NCI-H2196 (cell line): Measurements from ENCODE around the gene DNAJB8.

Experiments
- DNase-seq: peaks from one replicate; lab custom pipeline; 2025; ENCODE audit not compliant: unreplicated experiment; lab: John Stamatoyannopoulos, UW

Gene DNAJB8

DNA sequence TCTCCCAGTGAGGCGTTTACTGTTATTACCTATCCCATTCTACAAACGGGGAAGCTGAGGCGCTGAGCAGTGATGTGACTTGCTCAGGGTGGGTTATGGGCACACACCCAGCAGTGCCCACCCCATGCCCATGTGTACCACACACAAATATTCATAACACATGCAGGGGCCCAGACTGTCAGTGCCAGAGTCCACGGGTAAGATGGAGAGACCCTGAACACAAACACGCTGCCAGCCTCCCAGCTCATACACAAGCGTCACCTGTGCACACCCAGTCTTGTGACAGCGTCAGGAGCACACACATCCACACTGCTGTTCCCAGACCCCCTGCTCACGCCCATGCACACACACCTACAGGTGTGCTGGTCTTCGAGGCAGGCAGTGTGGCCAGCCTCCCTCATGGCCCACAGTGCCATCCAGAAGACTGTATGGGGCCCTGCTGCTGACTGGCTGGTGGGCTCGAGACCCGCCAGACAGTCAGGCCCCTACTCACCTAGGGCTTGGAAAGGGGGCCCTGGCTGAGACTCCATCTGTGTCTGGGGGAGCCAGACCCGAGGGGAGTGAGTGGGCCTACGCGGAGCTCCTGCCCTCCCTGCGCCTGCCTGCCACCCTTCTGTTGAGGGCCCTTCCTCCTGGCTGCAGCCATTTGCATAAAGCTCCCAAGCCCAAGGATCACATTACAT lies 39.4 kb downstream of the DNAJB8 start:
- no peak for DNase-seq

DNA sequence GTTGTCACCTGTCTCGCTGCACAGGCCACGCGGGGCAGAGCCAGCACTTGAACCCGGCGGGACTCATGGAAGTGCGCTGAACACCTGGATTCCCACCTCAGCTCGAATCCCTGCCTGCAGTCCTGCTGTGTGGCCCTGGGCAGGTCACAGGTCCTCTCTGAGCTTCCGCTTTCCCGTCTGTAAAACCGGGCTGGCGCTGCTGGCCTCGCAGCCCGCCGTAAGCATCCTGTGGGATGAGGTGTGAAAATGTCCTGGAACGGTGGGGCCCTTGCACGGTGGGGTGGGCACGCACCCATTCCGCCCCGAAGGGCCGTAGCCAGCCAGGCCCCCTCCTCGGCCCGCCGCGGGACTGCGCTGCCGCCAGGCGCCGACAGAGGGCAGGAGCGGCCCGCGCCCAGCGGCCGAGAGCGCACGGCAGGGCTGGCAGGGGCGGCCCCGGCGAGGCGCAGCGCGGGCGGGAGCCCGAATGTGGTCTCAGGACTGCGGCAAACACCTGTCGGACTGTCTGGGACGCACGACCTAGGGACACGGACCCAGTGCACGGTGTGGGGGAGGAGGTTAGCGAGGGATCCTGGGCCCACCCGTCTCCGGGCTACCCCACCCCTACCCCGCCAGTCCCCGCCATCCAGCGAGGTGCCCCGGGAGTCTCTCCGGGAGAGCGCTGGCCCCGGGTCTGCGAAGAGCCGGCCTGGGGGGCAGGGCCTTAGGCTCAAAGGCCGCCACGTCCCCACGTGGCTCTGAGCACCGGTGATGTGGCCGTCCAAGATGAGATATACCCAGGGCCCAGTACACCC lies 40.4 kb downstream of the DNAJB8 start:
- DNase-seq: peak; percentile 72

DNA sequence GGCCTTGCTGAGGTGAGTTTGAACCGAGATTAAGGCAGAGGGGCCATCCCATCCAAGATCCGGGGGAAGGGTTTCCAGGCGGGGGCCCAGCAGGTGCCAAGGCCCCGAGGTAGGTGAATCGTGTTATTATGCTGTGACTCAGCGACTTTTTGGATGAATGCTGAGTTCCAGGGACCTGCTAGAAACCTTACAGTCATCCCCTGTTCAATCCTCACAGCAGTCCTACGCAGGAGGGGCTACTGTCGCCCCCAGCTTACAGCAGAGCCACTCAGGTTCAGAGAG lies 40.9 kb downstream of the DNAJB8 start:
- no peak for DNase-seq

- DNase-seq: no peak
Measured at GRCh38 chr3:128425142-128425845, 41.4 kb downstream of the DNAJB8 start.

- no peak for DNase-seq
Measured at GRCh38 chr3:128424508-128425069, 42.1 kb downstream of the DNAJB8 start.

DNA sequence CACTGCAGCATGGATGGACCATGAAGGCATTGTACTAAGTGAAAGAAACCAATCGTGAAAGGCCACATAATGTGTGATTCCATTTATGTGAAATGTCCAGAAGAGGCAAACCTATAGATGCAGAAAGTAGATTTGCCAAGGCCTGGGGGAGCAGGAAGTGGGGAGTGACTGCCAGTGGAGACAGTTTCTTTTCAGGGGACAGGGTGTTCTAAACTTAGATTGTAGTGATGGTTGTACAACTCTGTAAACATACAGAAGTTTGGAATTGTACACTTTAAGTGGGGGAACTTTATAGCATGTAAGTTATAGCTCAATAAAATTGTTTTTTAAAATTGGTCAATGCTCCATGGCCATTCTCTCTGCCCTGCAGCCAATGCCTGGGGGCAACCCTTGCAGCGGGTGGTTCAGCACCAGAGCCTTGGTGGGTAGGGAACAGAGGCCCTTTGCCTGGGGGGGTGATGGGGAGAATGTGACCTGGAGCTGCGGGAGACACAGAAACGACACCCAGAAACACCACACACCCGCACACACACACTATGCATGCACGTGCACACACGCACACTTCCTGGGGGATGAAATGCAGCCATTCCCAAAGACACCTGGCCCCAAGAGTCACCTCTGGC lies 43.1 kb downstream of the DNAJB8 start:
- no peak for DNase-seq

- no peak for DNase-seq
Measured at GRCh38 chr3:128422762-128423524, 43.7 kb downstream of the DNAJB8 start.

- no peak for DNase-seq
Measured at GRCh38 chr3:128421966-128422365, 44.7 kb downstream of the DNAJB8 start.

DNA sequence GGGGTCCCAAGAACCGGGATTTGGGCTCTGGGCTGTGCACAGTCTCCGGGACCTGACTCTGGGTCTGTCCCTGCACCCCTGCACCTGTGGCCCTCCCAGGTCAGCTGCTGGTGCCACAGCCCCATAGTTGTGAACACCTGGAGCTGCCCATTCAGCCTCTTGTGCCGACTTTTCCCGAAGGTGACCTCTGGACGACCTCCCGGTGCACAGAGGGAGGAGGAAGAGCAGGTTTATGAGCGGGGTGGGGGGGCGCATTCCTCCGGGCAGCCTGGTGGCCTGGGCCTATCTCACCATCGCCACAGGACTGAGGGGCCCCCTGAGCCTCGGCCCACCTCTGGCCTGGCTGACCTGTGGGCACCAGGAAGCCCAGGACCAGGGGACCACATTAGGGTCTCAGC lies 45.3 kb downstream of the DNAJB8 start:
- DNase-seq: no peak

DNA sequence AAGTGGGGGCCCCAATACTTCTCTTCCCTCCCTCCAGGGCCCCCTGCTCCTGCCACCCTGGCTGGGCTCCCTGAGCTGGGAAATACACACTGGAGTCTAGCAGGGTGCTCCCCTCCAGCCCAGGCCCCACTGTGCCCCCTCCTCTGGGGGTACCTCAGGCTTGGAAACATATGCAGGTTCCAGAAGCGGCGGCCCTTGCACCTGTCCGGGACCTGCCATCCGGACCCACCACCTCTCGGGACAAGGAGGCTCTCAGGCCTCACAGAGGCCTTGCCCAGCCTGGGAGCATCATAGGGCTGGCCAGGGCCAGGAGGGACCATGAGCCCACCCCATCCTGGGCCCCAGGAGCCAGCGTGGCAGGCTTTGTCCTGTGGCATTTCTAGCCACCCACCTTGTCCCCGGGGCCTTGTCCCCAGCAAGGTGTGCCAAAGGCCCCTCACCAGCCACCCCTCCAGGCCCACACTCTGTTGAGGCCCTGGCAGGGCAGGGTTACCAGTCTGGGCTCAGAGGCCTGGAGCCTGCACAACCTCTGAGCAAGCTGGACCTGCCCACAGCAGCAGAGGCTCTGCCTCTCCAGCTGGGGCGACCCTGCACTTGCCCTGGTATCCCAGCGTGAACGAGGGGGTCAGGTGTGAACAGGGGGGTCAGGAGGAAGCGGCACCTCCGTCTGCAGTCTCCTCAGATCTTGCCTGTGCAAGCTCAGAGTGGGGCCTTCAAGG lies 45.8 kb downstream of the DNAJB8 start:
- no peak for DNase-seq

- DNase-seq: no peak
Measured at GRCh38 chr3:128420289-128420688, 46.4 kb downstream of the DNAJB8 start.

GRCh38 chr3:128419311-128419710 lies 47.4 kb downstream of the DNAJB8 start:
- DNase-seq: no peak

DNA sequence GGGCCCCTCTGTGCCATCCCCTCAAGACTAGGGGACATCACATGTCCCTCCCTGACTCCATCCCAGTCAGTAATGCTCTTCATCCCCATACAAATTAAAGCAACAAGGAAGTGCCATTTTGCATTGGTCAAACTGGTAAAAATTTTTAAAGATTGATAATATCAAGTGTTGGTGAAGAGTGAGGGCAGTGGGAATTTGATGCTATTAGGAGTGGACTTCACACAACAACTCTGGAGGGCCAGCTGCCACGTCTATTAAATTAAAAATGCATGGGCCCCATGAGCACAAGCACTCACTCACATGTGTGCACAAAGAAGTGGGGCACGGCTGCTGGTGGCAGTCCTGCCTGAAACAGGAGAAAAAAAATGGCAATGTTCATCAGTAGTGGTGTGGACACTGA lies 47.8 kb downstream of the DNAJB8 start:
- no peak for DNase-seq

- no peak for DNase-seq
Measured at GRCh38 chr3:128416578-128417211, 50.0 kb downstream of the DNAJB8 start.

GRCh38 chr3:128415773-128416577 lies 50.7 kb downstream of the DNAJB8 start:
- DNase-seq: no peak

- DNase-seq: no peak
Measured at GRCh38 chr3:128415200-128415772, 51.4 kb downstream of the DNAJB8 start.

GRCh38 chr3:128413413-128414205 lies 53.1 kb downstream of the DNAJB8 start:
- no peak for DNase-seq

DNA sequence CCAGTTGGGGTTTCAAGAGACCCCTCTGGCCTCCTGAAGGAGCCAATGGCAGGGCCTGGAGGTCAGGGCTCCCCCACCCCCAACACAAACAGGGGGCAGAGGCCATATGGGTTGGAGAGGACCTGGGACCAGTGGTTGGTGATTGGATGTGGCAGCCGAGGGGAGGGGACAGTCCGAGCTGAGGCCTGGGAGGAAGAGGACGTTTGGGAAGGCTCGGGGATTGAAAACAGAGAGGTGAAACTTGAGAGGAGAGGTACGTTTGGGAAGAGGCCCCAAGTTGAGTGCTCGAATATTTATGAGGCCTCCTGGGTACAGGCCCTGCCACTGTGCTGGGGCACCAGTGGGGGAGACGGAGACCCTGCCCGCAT lies 53.7 kb downstream of the DNAJB8 start:
- DNase-seq: no peak
